NOMO-1 (cell line): ENCODE results near the gene ZDHHC8.

Experiments used
- DNase-seq, 2 experiments: peaks; one replicate each; lab custom pipeline; 2025; ENCODE audit not compliant: unreplicated experiment in 2 of 2; lab: John Stamatoyannopoulos, UW

Gene ZDHHC8

DNA sequence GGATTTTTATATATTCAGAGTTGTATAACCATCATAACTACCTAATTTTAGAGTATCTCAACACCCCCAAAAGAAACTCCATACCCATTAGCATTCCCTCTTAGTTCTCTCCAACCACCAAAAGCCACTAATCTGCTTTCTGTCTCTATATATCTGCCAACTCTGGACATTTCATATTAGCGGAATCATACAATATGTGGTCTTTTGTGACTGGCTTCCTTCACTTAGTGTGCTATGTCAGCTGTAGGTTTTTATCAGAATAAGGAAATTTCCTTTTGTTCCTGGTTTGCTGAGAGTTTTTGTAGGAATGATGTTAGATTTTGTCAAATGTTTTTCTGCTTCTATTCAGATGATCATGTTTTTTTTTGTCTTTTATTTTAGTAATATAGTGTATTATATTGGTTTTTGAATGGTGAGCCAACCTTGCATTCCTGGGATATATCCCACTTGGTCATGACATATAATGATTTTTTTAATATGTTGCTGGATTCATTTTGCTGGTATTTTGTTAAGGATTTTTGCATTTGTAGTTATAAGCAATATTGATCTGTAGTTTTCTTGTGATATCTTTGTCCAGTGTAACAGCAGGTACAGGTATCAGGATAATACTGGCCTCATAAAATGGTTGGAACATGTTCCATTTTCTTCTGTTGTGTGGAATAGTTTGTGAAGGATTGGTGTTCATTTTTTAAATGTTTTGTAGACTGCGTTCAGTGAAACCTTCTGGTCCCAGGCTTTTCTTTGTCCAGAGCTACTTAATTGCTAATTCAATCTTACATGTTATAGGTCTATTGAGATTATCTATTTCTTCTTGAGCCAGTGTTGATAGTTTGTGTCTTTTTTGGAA is 34.8 kb upstream of the ZDHHC8 start:
- no peak for DNase-seq

DNA sequence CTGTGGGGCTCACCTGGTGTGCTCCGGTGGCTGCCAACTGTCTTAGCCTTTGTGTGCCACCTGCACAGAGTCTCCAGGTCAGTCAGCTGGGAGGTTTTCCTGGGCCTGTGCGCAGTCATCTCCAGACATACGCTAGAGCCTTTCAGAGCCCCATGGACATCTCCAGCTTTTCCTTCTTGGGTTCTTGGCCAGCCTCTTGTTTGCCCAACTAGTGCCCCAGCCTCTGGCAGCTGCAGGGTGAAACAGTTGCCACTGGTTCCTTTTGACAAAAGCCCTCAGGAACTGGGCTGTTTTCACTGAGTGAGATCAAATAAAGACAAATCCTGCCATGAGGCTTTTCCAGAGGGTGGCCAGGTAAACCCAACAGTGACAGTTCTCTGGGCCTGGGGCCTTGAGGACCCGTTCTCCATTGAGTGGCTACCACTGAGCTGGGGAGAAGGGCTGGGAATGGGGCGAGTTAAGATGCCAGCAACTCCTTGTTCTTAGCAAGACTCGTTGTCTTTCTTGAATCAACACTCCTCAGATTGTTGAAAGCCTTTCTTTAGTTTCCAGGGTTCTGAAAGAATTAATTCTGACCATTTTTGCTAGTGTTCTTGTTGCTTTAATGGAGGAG is 32.4 kb upstream of the ZDHHC8 start:
- DNase-seq, result no peak

DNA sequence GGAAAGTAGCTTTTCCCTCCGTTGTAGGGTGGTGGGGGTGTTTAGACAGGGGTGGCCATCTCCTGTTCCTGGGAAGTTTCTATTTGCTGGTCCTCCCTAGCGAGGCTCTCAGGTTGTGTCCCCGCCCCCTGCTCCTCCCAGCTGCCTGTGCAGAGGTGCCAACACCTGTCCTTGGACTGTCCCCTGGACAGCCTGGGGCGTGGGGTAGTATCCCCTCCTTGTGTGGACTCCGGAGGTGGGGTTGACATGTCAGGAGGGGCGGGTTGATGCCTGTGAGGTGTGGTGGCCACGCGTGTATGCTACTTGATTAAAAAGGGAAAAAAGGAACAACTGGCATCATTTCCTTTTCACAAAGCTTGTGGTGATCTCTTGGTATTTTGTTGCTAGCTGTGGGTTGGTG is 30.0 kb upstream of the ZDHHC8 start:
- no peak for DNase-seq

DNA sequence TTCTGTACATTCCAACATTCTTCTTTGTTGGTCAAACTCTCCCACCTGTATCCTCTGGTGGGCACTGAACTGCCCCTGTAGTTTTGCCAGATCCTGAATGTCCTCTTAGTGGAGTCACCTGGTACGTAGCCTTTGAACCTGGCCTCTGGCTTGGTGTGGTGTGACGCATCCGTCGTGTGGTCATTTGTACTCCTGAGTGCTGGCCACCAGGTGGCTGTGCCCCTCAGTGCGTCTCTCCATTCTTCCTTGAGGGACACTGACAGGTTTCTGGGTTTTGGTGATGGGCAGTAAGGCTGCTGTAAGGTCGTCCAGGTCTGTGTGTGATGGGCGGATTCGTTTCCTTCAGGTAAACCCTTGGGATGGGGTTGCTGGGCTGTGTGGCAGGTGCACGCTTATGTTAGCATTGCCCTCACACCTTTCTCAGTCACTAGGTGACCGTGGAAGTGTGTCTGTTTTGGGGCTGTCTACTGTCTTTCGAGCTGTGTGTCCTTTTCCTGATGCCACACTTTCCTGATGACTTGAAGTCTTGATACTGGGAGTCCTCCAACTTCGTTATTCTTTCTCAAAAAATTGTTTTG is 29.3 kb upstream of the ZDHHC8 start:
- no peak for DNase-seq

DNA sequence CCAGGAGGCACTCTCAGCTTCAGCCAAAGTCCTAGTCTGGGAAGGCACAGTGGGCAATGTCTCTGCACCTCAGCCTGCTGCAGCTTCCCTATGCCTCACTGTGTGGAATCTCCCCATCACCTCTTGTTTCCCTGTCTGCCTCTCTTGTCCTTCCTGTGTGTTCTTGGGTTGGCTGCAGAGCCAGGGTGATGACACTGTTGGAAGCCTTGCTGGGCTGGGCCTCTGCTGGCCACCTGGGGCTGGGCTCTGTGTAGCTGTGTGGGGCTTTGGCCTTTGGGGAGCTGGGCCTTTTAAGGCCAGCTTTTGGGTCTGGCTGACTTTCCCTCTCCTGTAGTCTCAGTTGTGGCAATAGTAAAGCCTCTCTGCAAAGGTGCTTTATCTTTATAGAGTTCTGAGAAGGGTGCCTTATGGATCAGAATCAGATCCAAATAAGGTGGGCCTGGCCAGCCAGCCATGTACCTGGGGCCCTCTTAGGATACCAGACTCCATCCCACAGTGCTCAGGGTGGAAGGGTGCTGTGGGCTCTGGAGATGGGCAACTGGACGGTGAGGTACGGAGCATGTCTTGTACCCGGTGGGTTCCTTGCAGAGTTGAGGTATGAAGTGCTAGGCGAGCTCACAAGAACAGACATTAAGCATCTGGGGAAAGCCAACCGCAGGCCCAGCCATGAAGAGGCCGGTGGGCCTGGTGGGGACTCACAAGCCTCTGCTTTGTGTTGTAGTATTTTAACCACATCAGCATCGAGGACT is 26.0 kb upstream of the ZDHHC8 start:
- DNase-seq, result no peak

DNA sequence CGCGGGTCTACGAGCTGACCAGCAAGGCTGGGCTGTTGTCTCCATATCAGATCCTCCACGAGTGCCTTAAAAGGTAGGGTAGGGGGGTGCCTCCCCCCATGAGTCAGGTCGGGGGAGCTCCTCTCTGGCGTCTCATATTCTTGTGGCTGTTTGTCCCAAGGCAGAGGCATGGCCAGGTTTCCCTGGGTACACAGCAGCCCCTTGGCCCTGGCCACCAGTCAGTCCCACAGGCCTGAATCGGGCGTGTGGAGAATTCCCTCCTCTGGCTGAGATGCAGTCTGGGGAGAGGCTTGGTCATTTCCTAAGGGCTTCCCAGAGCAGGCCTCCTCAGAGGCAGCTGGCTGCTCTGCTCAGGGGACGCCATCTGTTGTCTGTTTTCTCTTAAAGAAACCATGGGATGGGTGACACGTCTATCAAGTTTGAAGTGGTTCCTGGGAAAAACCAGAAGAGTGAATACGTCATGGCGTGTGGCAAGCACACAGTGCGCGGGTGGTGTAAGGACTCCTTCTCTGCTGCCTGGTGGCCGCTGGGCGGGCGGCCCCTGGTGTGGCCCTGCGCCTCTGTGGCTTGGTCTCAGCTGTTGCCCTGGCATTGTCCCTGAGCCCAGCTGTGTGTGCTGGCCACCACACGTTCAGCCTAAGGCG is 25.3 kb upstream of the ZDHHC8 start:
- DNase-seq, result no peak

DNA sequence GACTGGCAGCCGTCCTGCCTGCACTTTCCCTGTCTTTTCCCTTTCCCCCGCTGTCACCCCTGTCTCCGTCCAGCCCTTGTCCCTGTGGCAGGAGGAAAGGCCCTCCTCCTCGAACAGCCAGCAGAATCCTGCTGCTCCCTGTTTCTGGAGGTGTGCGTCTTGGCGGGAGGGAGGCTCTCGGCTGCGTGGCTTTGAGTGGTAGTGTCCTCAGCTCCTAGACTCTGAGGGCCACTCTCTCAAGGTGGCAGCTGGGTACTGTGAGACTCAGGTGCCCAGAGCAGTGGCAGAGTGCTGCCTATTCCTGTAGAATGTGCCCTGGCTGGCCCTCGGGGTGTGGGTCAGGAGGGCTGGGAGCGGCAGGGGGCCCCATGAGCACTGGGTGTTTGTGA is 24.8 kb upstream of the ZDHHC8 start:
- no peak for DNase-seq

DNA sequence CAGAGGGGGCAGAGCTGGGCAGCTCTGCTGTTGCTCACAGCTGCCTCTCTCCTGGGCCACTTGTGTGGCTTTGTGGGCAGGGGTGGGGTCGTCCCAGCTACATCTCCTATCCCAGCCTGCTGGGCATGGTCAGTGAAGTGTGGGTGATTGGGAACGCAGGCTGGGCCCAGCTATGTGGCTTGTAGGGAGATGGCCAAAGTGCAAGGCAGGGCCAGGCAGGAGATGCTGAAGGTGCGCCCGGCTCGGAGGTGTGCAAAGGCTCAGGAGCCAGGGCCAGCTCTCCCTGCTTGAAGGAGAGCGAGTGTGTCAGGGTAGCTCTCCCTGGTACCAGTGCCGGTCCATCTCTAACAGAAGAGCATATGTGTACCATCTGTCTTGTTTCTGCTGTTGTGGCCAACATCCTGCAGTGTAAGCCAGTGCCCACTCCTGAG is 24.1 kb upstream of the ZDHHC8 start:
- DNase-seq, result no peak

DNA sequence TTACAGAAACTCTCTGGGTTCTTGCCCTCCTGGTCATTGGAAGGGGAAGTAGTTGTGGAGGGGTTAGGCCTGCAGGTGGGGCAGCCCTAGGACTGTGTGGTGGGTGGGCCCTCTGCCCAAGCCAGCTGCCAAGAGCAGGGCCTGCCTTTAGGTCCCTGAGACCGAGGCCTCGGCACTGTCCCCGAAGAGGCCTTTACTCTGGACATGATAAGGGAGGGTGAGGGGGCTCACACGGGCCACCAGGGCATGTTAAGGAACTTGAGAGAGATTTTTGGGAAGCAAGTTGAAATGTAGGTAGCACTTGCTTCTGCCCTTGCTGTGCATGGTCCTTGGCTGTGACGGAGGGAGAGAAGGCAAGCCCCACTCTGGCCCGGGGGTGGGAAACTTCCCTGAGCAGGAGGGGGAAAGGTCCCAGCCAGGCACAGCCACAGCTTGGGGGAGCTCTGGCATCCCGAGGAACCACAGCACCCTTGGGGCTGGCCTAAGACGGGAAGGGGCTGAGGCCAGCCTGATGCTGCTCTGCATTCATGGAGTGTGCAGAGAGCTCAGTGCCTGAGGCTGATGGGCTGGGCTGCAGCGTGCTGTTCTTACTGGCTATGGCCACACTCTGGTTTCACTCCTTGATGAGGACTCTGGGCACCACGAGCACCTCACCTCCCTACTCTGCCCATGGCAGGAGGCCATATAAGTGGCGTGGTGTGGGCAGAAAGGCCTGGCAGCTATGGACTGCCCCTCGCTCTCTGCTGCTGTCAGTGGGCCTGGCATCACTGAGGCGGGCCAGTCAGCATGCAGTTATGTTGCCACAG is 23.4 kb upstream of the ZDHHC8 start:
- DNase-seq, result no peak

DNA sequence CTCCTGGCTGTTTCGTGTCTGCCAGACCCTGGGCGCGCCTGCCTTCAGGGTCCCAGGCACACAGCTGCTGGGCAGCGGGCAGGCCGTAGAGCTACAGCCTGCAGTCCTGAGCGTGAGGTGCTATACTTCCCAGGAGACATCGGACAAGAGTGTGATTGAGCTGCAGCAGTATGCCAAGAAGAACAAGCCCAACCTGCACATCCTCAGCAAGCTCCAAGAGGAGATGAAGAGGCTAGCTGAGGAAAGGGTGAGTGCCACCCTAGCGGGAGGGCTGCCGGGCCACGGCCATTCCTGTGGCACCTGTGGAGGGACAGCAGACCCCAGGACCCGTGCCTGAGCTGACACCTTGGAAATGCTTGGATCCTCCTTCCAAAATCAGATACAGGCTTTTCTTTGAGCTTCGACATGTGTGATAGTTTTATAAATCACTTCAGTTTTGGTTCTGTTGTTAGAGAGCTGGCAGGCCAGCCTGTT is 22.8 kb upstream of the ZDHHC8 start:
- no peak for DNase-seq

DNA sequence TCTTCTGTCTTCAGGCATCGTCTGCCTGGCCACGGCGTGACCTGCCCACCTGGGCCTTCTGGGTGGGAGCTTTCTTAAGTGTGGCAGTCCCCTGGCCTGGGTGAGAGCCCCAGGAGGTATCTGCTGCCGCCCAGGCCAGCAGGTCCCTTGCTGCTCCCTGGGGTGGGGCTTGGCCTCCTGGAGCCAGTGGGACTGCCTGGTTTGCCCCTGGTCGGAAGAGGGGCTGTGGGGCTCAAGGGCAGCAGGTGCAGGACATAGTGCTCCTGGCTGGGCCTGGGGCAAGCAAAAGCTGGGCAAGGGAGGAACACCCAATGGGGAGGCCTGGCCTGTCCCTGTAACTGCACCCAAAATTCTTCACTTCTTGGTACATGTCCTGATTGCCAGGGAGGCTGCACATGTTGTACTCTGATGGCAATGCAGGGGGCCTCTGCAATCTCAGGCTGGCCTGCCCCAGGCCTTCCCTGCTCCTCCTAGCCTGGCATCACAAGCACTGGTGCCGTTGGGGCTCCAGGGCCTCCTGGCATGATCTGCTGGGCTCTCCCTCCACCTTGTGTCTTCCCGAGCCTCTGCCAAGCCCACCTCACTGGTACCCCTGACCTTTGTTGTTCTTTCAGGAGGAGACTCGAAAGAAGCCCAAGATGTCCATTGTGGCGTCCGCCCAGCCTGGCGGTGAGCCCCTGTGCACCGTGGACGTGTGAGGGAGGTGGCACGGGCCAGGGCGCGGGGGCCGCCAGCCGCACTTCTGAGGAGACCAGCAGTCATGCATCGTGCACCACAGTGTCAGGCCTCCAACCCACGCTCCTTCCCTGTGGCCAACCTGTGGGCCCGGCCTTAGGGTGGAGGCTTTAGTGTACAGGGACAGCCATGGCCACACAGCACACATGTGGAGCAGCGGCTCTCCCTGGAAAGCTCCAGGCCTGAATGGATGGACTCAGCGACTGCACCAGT is 21.9 kb upstream of the ZDHHC8 start:
- DNase-seq, result no peak

DNA sequence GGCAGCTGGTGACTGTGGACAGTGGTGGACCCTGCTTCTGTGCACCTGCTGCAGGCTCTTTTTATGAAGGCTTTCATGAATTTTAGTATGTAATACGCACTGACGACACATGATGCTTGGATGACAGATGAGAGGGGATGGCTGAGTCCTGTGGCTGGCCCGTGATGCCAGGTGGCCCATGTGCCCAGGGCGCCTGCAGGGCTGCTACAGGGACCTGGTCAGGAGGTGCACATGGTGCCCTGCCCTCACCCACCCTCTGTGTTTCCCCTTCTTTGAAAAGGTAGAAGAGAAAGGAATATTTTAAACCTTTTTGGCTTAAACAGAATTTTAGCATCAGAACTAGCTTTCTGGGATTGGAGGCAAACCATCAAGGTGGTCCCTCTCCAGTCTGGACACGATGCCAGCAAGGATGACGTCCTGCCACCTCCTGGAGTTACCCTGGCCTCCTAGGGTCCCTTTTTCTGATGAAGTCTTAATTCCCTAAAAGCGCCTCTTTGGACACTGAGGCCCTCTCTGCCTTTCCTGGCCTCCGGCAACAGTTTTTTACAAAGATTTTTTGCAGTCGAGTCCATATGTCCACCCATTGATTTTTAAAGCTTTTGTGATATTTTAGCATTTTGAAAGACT is 21.1 kb upstream of the ZDHHC8 start:
- no peak for DNase-seq

DNA sequence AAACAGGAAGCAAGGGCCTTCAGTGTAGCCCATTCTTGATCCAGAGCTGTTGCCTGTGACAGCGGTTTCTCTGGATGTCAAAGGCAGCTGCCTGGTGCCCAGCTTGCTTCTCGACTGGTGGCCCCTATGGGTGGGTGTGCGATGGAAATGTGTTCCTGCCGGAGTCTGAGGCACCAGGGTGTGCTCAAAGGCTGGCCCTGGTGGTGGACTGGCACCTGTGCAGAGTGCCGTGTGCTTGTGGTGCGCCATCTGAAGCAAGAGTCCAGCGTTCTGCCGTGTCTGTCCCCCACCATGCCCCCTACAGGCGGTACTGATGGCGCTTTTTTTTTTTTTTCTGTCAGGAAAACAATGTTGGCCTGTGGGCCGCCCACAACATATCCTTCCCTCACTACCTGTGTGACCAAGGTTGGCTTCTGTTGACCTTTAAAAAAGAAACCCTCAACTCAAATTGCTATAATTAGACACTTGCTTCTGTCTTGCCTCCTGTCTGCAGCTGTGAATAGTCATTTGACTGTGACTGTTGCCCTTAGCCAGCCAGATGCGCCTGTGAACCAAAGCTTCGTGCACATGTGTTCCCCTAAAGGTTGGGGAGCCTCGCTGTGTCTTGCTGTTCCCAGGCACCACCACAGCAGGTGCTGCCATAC is 20.4 kb upstream of the ZDHHC8 start:
- DNase-seq, result peak; percentile 26 to 48

DNA sequence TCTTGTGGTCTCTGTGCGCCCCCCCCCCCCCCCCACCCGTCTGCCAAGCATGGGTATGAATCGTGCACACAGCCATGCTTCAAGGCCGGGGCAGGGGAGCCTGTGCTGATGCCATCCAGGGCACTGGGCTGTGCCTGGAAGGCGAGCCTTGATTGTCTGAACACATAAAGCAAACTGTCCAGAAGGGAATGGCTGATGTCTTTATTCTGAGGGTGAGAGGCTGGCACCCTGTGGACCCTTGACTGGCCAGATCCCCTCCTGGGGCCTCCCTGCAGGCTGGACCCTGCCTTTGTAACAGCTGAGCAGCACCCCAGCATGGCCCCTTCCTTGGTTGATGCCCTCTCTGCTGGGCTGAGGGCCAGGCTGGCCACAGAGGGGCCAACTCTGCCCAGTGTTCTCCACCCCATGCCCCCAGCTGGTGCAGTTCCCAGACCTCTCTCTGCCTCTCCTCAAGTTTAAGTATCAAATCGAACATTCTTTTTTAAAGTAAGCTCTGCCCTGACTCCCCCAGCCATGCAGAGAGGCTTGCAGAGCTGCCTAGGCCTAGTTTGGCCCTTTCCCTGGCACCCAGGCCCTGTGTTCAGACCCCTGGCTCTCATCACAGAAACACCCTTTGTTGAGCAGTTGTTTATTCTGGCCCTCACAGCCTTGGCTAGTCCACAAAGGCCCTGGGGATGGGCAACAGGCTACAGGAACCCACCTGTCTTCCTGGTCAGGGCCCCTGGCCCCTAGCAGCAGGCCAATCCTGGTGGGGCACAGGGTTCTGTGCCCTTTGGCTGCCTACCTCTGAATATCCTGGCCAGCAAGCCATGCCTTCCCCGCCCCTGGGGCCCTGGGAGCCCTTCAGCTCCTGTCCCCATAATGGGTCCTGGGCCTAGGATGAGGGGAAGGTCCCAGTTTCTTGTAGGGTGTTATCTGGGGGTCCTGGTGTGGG is 19.6 kb upstream of the ZDHHC8 start:
- DNase-seq, result no peak

DNA sequence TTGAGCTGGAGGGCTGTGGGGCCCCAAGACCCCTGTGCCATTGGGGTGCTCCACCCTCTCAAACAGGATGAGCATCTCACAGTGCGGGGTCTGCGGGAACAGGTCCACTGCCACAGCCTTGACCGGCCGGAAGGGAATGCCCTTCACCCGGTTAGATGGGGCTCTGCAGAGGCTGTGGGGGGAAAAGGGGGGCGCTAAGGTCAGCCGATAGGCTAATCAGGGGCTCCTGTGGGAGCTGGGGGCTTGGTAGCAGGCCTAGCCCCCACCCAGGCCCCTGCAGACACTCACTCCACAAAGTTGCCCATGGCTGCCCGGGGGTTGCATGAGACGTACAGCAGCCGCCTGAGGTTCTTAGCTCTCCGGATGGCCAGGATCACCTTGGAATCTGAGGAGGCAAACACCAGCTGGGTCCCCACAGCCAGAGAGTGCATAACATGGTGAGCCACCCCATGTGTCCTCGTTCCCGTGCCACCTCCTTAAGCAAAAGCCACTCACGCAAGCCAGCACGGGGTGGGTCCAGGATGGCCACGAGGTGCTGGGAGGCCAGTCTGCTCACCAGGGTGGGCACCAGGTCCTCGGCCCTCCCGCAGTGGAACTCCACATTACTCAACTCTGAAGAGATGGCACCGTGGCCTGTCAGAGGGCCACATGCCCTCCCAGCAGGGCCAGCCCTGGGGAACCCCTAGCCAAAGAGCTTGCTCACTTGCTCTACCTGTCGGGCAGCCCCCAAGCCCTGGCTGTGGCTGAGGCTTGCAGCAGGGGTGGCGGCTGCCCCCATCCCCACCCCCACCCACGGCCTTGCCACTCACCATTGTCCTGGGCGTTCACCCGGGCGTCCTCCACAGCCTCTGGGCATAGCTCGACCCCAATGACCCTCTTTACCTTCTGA is 18.7 kb upstream of the ZDHHC8 start:
- DNase-seq, result no peak
